ENCODE measurements around the gene KLC3. TPM values are rescaled to one million over a fixed set of nuclear protein-coding genes. Genes with fewer than 3 reads are reported as not detected.
A peak's percentile ranks its signal among the peaks of the same experiment; 100 is the strongest.
"Not testable (repeated sequence)": the region's sequence is repeated elsewhere in the genome, so short reads cannot be mapped to it uniquely, and the experiment has no call there.

Gene KLC3
- total and polyA plus RNA-seq, 2 experiments from 2014 or later = not detected

DNA sequence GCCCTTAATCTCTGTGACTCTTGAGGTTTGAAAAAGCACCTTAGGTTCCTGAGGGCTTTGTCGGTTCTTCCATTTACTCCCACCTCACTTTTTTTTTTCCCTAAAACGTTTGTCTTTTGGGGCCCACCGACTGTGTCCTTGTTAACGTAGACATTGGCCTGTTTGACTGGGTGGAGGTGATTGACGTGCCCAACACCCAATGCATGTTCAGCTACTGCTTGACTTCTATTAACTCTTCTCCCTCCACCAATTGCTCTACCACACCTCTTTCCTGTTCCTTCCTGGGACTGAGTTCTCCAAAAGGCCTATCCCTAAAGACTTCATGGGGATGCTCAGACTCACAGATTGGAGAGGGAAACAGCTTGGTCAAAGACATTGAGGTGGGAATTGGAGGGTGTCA is 35.1 kb upstream of the KLC3 start:
- DNase-seq = no peak
- Histone ChIP-seq H3K27me3 (replicated peaks; ENCODE audit: insufficient read depth) (no peaks in the 10 kb centered on the region), H3K4me3 (no peak overlapping the region), H3K9ac (no peak overlapping the region), H2AFZ (no peak overlapping the region), H3K4me2 (ENCODE audit: unreplicated experiment) (no peak overlapping the region), H3K4me1 (ENCODE audit: insufficient read depth) (no peaks in the 10 kb centered on the region), H3K36me3 (ENCODE audit: low read depth) (no peaks in the 10 kb centered on the region), H3F3A (ENCODE audit: insufficient read depth) (peaks cover 8% of the 10 kb centered on the region), H4K20me1 (ENCODE audit: insufficient read depth) (no peaks in the 10 kb centered on the region), H3K9me3 (ENCODE audit: low read depth) (no peaks in the 10 kb centered on the region), H3K9me2 (ENCODE audit: insufficient read depth) (no peaks in the 10 kb centered on the region), H3K79me2 (ENCODE audit: insufficient read depth) (no peaks in the 10 kb centered on the region), H3K27ac (no peak overlapping the region)
- 2 to 3% methylated on average over 5 of the region's 5 CpGs for WGBS, 2 experiments (ENCODE audit: low coverage in 1 of 2, low lambda C conversion rate in 2 of 2, missing lambda C conversion rate in 2 of 2)
- TF ChIP-seq EZH2 (IDR thresholded peaks at IDR 0.05; ENCODE audit: insufficient read depth, poor library complexity, severe bottlenecking) (no peak), EZH2phosphoT487 (IDR thresholded peaks at IDR 0.05; ENCODE audit: insufficient read depth, low read depth) (no peak)
- in situ Hi-C loops (cut with MboI) = no loop called here

DNA sequence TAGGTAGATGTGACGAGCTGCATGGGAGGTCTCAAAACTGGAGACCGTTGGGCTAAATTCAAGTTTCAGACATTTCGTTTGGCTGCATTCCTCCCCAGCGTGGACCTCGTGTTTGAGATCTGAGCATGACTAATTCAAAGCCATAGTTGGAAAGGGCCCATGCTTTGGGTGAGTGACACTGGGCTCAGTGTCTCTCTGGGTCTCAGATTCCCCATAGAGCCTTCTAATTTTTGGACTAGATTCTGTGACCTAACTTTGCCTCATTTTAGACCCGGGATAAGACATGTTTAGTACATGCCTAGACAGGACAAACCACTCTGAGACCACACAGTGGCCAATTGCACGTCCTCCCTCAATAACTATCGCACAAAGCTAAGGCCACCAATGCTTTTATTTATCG is 34.5 kb upstream of the KLC3 start:
- 51 to 53% methylated on average over 9 of the region's 9 CpGs for WGBS, 2 experiments (ENCODE audit: low coverage in 1 of 2, low lambda C conversion rate in 2 of 2, missing lambda C conversion rate in 2 of 2)
- Histone ChIP-seq H3K9me3 (ENCODE audit: low read depth) (no peaks in the 10 kb centered on the region), H3F3A (ENCODE audit: insufficient read depth) (peaks cover 8% of the 10 kb centered on the region), H3K4me1 (ENCODE audit: insufficient read depth) (no peaks in the 10 kb centered on the region), H3K9me2 (ENCODE audit: insufficient read depth) (no peaks in the 10 kb centered on the region), H4K20me1 (ENCODE audit: insufficient read depth) (no peaks in the 10 kb centered on the region), H3K27ac (no peak overlapping the region), H3K4me2 (ENCODE audit: unreplicated experiment) (no peak overlapping the region), H3K9ac (no peak overlapping the region), H2AFZ (no peak overlapping the region), H3K27me3 (replicated peaks; ENCODE audit: insufficient read depth) (no peaks in the 10 kb centered on the region), H3K36me3 (ENCODE audit: low read depth) (no peaks in the 10 kb centered on the region), H3K79me2 (ENCODE audit: insufficient read depth) (no peaks in the 10 kb centered on the region), H3K4me3 (no peak overlapping the region)
- TF ChIP-seq EZH2 (IDR thresholded peaks at IDR 0.05; ENCODE audit: insufficient read depth, poor library complexity, severe bottlenecking) (no peak), EZH2phosphoT487 (IDR thresholded peaks at IDR 0.05; ENCODE audit: insufficient read depth, low read depth) (no peak)
- in situ Hi-C loops (cut with MboI) = no loop called here
- peak; percentile 29 for DNase-seq

DNA sequence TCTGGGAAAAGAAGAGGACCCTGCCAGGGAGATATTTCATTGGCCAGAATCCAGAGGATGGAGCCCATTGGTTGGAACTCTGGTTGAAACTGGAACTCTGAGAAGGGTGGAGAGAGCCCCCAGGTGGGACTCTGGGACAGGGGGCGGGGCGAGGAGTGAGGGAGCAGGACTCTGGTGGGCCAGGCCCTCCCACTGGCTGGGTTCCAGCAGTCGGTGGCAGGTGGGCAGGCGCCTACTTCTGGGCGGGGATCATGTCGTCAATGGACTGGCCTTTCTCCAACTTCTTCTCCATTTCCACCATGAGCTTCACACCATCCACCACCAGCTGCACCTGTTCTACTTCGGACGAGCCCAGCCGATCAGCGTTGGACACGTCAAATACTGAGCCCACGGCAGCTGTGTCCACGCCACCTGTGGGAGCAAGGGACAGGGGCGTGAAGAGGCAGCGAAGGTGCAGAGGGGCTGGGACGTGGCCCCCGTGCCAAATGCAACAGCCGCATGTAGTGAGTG is 34.0 kb upstream of the KLC3 start:
- in situ Hi-C loops (cut with MboI) = no loop called here
- no peak for DNase-seq
- WGBS, 2 experiments (ENCODE audit: low coverage in 1 of 2, low lambda C conversion rate in 2 of 2, missing lambda C conversion rate in 2 of 2) = 54 to 58% methylated on average over 17 to 18 of the region's 18 CpGs

DNA sequence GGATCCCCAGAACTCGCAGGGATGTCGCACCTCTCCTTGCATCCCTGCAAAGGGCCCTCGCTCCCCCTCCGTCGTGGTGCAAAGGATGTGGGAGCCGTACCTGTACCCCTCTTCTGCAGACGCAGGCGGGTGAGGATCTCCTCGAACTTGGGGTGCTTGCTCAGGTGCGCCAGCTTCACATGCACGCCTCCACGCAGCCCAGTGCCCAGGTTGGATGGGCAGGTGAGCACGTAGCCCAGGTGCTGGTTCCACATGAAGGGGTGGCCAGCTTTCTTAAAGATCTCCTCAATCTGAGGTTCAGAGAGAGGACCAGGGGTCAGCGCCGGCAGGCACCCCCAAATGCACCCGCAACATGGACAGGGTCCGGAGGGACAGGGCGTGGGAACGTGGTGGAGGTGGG is 33.2 kb upstream of the KLC3 start:
- Histone ChIP-seq H3K9me2 (ENCODE audit: insufficient read depth) (no peaks in the 10 kb centered on the region), H3K79me2 (ENCODE audit: insufficient read depth) (no peaks in the 10 kb centered on the region), H3K4me2 (ENCODE audit: unreplicated experiment) (no peak overlapping the region), H4K20me1 (ENCODE audit: insufficient read depth) (no peaks in the 10 kb centered on the region), H3K9ac (no peak overlapping the region), H2AFZ (no peak overlapping the region), H3K27me3 (replicated peaks; ENCODE audit: insufficient read depth) (no peaks in the 10 kb centered on the region), H3K36me3 (ENCODE audit: low read depth) (no peaks in the 10 kb centered on the region), H3K9me3 (ENCODE audit: low read depth) (no peaks in the 10 kb centered on the region), H3K4me1 (ENCODE audit: insufficient read depth) (no peaks in the 10 kb centered on the region), H3K4me3 (no peak overlapping the region), H3F3A (ENCODE audit: insufficient read depth) (peaks cover 8% of the 10 kb centered on the region), H3K27ac (no peak overlapping the region)
- in situ Hi-C loops (cut with MboI) = no loop called here
- no peak for TF ChIP-seq EZH2phosphoT487 (IDR thresholded peaks at IDR 0.05; ENCODE audit: insufficient read depth, low read depth)
- TF ChIP-seq EZH2 (IDR thresholded peaks at IDR 0.05; ENCODE audit: insufficient read depth, poor library complexity, severe bottlenecking) = no peak
- no peak for DNase-seq
- WGBS, 2 experiments (ENCODE audit: low coverage in 1 of 2, low lambda C conversion rate in 2 of 2, missing lambda C conversion rate in 2 of 2) = 87 to 88% methylated on average over 19 of the region's 19 CpGs

More for the DNA sequence above, 34.0 kb upstream of the KLC3 start:
- H3F3A ChIP-seq (ENCODE audit: insufficient read depth) = peaks cover 8% of the 10 kb centered on the region
- H3K9ac ChIP-seq = no peak overlapping the region
- H3K36me3 ChIP-seq (ENCODE audit: low read depth) = no peaks in the 10 kb centered on the region
- no peak overlapping the region for H2AFZ ChIP-seq
- H3K79me2 ChIP-seq (ENCODE audit: insufficient read depth) = no peaks in the 10 kb centered on the region
- H3K4me3 ChIP-seq = no peak overlapping the region
- H3K4me2 ChIP-seq (ENCODE audit: unreplicated experiment) = no peak overlapping the region
- no peaks in the 10 kb centered on the region for H3K27me3 ChIP-seq (replicated peaks; ENCODE audit: insufficient read depth)
- no peak for TF ChIP-seq EZH2 (IDR thresholded peaks at IDR 0.05; ENCODE audit: insufficient read depth, poor library complexity, severe bottlenecking)
- no peaks in the 10 kb centered on the region for H3K9me2 ChIP-seq (ENCODE audit: insufficient read depth)
- H4K20me1 ChIP-seq (ENCODE audit: insufficient read depth) = no peaks in the 10 kb centered on the region
- H3K9me3 ChIP-seq (ENCODE audit: low read depth) = no peaks in the 10 kb centered on the region
- no peaks in the 10 kb centered on the region for H3K4me1 ChIP-seq (ENCODE audit: insufficient read depth)
- H3K27ac ChIP-seq = no peak overlapping the region

DNA sequence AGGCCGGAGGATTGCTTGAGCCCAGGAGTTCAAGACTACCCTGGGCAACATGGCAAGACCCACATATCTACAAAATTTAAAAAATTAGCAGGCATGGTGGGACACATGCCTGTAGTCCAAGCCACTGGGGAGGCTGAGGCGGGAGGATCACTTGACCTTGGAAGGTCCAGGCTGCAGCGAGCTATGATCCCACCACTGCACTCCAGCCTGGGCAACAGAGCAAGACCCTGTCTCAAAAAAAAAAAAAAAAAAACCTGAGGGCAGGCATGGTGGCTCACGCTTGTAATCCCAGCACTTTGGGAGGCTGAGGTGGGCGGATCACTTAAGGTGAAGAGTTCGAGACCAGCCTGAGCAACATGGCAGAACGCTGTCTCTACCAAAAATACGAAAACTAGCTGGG is 31.2 kb upstream of the KLC3 start:
- H3K79me2 ChIP-seq (ENCODE audit: insufficient read depth); H3K9ac ChIP-seq; H3F3A ChIP-seq (ENCODE audit: insufficient read depth); H3K9me2 ChIP-seq (ENCODE audit: insufficient read depth); in situ Hi-C loops (cut with MboI); H3K4me3 ChIP-seq; H3K4me2 ChIP-seq (ENCODE audit: unreplicated experiment); H3K36me3 ChIP-seq (ENCODE audit: low read depth); H3K9me3 ChIP-seq (ENCODE audit: low read depth); DNase-seq; H2AFZ ChIP-seq; H4K20me1 ChIP-seq (ENCODE audit: insufficient read depth); H3K4me1 ChIP-seq (ENCODE audit: insufficient read depth); H3K27me3 ChIP-seq (replicated peaks; ENCODE audit: insufficient read depth); H3K27ac ChIP-seq: not testable (repeated sequence)
- 92 to 98% methylated on average over 8 of the region's 8 CpGs for WGBS, 2 experiments (ENCODE audit: low coverage in 1 of 2, low lambda C conversion rate in 2 of 2, missing lambda C conversion rate in 2 of 2)

Data from GM23248 (cell line).